Gastrocnemius medialis (tissue), 4 donors: ENCODE measurements around the gene RGR.

Experiments
- CTCF ChIP-seq, 5 experiments: fragments of 450-650 bp in 3 of 5; fragments of 200-600 bp in 2 of 5; sonication (generic) in 2 of 5; IDR thresholded peaks in 4 of 5; conservative IDR thresholded peaks in 1 of 5; 1 replicate in 4 of 5; 2 replicates in 1 of 5; pipeline ENCODE4 v1.5.1; 2016 to 2019; ENCODE audit warnings: antibody characterized with exemption in 5 of 5, mild to moderate bottlenecking in 3 of 5, moderate library complexity in 3 of 5
- POLR2A ChIP-seq, 2 donors: fragments of 450-650 bp; IDR thresholded peaks; one replicate each; pipeline ENCODE4 v1.6.1; 2017; ENCODE audit warnings: antibody characterized with exemption in 2 of 2, mild to moderate bottlenecking in 2 of 2, moderate library complexity in 2 of 2

GRCh38 chr10:84201682-84202081 is 43.2 kb upstream of the RGR start:
- TF ChIP-seq POLR2A (IDR thresholded peaks at IDR 0.05), result no peak
- no peak for TF ChIP-seq CTCF (IDR thresholded peaks at IDR 0.05 in 4 of 5, conservative IDR thresholded peaks at IDR 0.05 in 1 of 5)
